GM23248 (cell line): Measurements from ENCODE around the gene HOXB8. TPM values are rescaled to one million over a fixed set of nuclear protein-coding genes. Genes with fewer than 3 reads are reported as not detected.

Experiments used
- DNase-seq: peaks from one replicate; pipeline ENCODE4 v3.0.0-alpha.2; 2015
- H2AFZ ChIP-seq: fragments of 200-600 bp; sonication (generic); 2 replicates; pipeline ENCODE4 v1.6.1; 2016; ENCODE audit warnings: antibody characterized with exemption
- H3F3A ChIP-seq: fragments of 200-600 bp; sonication (generic); 2 replicates; pipeline ENCODE4 v1.6.1; 2016; ENCODE audit warnings: mild to moderate bottlenecking, antibody characterized with exemption, mixed run types; ENCODE audit not compliant: insufficient read depth
- H3K27ac ChIP-seq: fragments of 200-600 bp; sonication (generic); 2 replicates; pipeline ENCODE4 v1.5.1; 2016; ENCODE audit warnings: mild to moderate bottlenecking
- H3K27me3 ChIP-seq: fragments of 200-600 bp; sonication (generic); replicated peaks from 2 replicates; pipeline ENCODE4 v1.6.1; 2016; ENCODE audit warnings: mild to moderate bottlenecking; ENCODE audit not compliant: insufficient read depth
- H3K36me3 ChIP-seq: fragments of 200-600 bp; sonication (generic); 2 replicates; pipeline ENCODE4 v1.6.1; 2016; ENCODE audit warnings: low read depth, mild to moderate bottlenecking
- H3K4me1 ChIP-seq: fragments of 200-600 bp; sonication (generic); 2 replicates; pipeline ENCODE4 v1.6.1; 2016; ENCODE audit warnings: mild to moderate bottlenecking; ENCODE audit not compliant: insufficient read depth
- H3K4me2 ChIP-seq: fragments of 200-600 bp; sonication (generic); one replicate; pipeline ENCODE4 v1.6.1; 2016; ENCODE audit warnings: mild to moderate bottlenecking; ENCODE audit not compliant: unreplicated experiment
- H3K4me3 ChIP-seq: fragments of 200-600 bp; sonication (generic); 2 replicates; pipeline ENCODE4 v1.5.1; 2016; ENCODE audit warnings: mild to moderate bottlenecking
- H3K79me2 ChIP-seq: fragments of 200-600 bp; sonication (generic); 2 replicates; pipeline ENCODE4 v1.6.1; 2016; ENCODE audit warnings: mild to moderate bottlenecking; ENCODE audit not compliant: insufficient read depth
- H3K9ac ChIP-seq: fragments of 200-600 bp; sonication (generic); 2 replicates; pipeline ENCODE4 v1.6.1; 2016; ENCODE audit warnings: mild to moderate bottlenecking
- H3K9me2 ChIP-seq: fragments of 200-600 bp; sonication (generic); 2 replicates; pipeline ENCODE4 v1.6.1; 2016; ENCODE audit warnings: mixed run types, mild to moderate bottlenecking, moderate library complexity; ENCODE audit not compliant: insufficient read depth
- H3K9me3 ChIP-seq: fragments of 200-600 bp; sonication (generic); one replicate; pipeline ENCODE4 v1.6.1; 2017; ENCODE audit warnings: low read depth
- H4K20me1 ChIP-seq: fragments of 200-600 bp; sonication (generic); 2 replicates; pipeline ENCODE4 v1.6.0; 2016; ENCODE audit not compliant: insufficient read depth
- EZH2 ChIP-seq: fragments of 200-600 bp; sonication (generic); IDR thresholded peaks from 2 replicates; pipeline ENCODE4 v1.6.1; 2018; ENCODE audit warnings: antibody characterized with exemption, mild to moderate bottlenecking; ENCODE audit not compliant: insufficient read depth, poor library complexity, severe bottlenecking
- EZH2phosphoT487 ChIP-seq: fragments of 200-600 bp; sonication (generic); IDR thresholded peaks from 2 replicates; pipeline ENCODE4 v1.6.1; 2018; ENCODE audit warnings: antibody characterized with exemption, moderate library complexity, mild to moderate bottlenecking, low read depth; ENCODE audit not compliant: insufficient read depth
- WGBS, 2 experiments: methylation state at CpG; one replicate each; pipeline ENCODE4 v1.1.6; 2015 to 2017; ENCODE audit warnings: low lambda C conversion rate in 2 of 2, low coverage in 1 of 2; ENCODE audit errors: missing lambda C conversion rate in 2 of 2; 5-methylcytosine and 5-hydroxymethylcytosine counted together
- in situ Hi-C: fragments of 300-500 bp; cut with MboI; formaldehyde crosslinking; loops from 2 replicates; pipeline ENCODE4 v1.15.0; 2020
- polyA plus RNA-seq: library from polyadenylated mRNA; unstranded; fragments of >200 nt; fragmentation: Nextera tagmentation; extraction: Ambion mirVana; gene quantifications from 2 replicates; pipeline ENCODE4 v1.2.1, GENCODE V29; 2016
- total RNA-seq: library from RNA; depleted of rRNA; stranded (reverse); fragments of >200 nt; shearing (Covaris generic); gene quantifications from 2 replicates; pipeline ENCODE4 v1.2.3, GENCODE V29; 2014

The HOXB8 gene
- total and polyA plus RNA-seq, 2 experiments from 2014 or later = not detected

DNA sequence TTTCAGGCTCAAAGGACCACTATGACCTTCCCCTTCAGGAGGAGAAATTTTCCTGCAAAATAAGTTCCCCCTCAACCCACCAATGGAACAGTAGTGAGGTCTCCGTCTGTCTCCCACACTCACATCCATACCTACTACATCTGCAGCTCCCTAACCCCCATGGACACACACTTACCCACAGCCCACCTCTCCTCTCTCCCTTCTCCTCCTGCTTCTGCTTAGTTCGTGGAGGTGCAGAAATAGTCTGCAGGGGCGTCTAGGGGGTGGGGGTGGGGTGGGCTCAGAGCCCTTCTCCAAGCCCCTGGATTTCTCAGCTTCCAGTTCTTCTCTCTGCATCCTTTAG is 45.9 kb downstream of the HOXB8 start:
- Histone ChIP-seq H3K79me2 (peaks cover 71% of the 10 kb centered on the region), H3K4me2 (no peak overlapping the region), H3K27ac (no peak overlapping the region), H3K9me2 (no peaks in the 10 kb centered on the region), H3F3A (peaks cover 5% of the 10 kb centered on the region; the same call in 1 of the 2 replicates), H3K9me3 (no peaks in the 10 kb centered on the region), H2AFZ (no peak overlapping the region), H3K4me1 (peaks cover 30% of the 10 kb centered on the region), H3K4me3 (no peak overlapping the region), H3K9ac (no peak overlapping the region), H3K36me3 (no peaks in the 10 kb centered on the region), H4K20me1 (no peaks in the 10 kb centered on the region), H3K27me3 (no peaks in the 10 kb centered on the region)
- in situ Hi-C loops = no loop called here
- no peak for TF ChIP-seq EZH2phosphoT487
- TF ChIP-seq EZH2 = no peak
- no peak for DNase-seq
- 74 to 89% methylated on average over 3 of the region's 3 CpGs for WGBS, 2 experiments

DNA sequence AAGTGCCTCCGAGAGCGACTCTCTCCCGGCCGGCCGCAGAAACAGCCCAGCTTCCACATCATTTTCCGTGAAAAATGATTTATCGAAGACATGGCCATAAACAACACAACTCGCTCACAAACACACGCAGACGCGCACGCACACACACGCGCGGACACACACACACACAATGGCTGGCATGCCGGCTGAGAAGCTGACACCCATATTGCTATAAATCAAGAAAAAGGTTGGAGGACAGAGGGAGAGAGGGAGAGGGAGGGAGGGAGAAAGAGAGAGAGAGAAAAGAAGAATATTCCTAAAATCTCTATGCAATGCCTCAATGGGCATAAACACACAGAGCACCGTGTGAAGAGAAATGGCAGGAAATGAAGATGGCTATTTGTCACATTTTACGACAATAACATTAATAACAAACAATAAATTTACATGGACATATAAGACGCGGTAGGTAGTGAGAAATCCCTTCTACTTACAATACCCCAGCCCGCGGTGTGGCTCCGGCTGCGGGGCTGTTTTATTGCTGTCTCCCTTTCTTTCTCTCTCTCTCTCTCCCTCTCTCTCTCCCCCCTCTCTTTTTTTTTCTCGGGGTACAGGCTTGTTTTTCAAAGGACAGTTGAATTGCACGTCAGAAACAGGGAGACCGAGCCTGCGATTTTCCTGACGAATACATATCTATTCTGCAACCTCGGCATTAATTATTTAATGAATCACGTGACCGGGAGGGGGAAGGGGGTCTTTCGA is 46.4 kb downstream of the HOXB8 start:
- DNase-seq = no peak
- in situ Hi-C loops = no loop called here
- Histone ChIP-seq H3K27me3 (no peaks in the 10 kb centered on the region), H3K79me2 (peaks cover 70% of the 10 kb centered on the region), H2AFZ (no peak overlapping the region), H3K9ac (no peak overlapping the region), H4K20me1 (no peaks in the 10 kb centered on the region), H3K9me3 (no peaks in the 10 kb centered on the region), H3F3A (peaks cover 3% of the 10 kb centered on the region; the same call in 1 of the 2 replicates), H3K4me3 (no peak overlapping the region), H3K36me3 (no peaks in the 10 kb centered on the region), H3K4me2 (no peak overlapping the region), H3K27ac (no peak overlapping the region), H3K4me1 (peaks cover 30% of the 10 kb centered on the region), H3K9me2 (no peaks in the 10 kb centered on the region)
- 76 to 81% methylated on average over 32 to 33 of the region's 33 CpGs for WGBS, 2 experiments
- no peak for TF ChIP-seq EZH2phosphoT487
- no peak for TF ChIP-seq EZH2

DNA sequence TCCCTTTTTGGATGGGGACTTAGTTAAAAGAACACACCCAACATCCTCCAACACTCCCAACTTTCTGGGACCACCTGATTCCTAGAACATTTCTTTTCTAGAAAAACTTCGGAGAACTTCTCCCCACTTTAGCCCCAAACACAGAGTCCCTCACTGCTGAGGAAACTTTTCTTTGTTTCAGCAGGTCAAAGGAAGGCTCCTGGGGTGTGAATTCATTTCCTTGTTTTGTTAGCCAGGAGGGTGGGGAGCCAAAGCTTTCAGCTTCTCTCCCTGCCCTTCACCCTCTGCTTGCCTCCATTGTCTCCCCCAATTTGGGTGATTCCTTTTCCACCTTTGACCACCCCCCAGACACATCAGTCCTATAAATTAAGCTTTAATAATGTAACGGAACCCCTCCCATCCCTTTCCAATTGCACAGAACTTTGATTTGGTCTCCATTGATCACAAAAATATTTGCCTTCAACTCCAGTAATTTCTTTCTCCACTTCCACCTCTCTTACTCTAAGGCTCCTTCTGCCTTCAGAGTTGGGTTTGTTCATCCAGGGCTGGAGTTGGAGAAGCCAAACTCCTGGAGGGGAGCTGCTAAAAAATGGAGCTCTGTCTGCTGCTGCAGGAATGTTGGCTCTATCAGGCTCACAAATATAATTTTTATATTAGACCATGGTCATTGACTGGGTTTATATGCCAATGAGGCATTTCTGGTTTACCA is 47.3 kb downstream of the HOXB8 start:
- Histone ChIP-seq H3K27me3 (no peaks in the 10 kb centered on the region), H3K4me3 (no peak overlapping the region), H3K27ac (no peak overlapping the region)

DNA sequence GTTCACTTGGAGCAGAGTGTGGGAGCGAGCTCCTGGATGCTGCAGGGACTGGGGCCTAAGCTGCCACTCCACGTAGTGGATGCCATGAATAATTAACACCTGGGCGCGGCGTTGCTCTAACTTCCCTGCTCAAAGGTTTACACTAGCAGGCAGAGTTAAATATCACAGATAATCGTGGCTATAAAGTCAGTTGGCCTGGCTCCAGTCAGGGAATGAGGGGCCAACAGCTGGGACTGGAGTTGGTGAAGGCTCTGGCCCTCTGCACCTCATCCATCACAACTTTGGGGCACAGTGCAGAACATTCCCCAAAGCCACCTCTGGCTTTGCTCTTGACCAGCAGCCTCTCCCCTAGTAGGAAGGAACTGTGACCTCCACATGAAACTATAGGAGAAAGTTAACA is 47.9 kb downstream of the HOXB8 start:
- Histone ChIP-seq H3F3A (no peaks in the 10 kb centered on the region), H3K4me3 (no peak overlapping the region), H3K36me3 (no peaks in the 10 kb centered on the region), H4K20me1 (no peaks in the 10 kb centered on the region), H3K4me2 (no peak overlapping the region), H3K27ac (no peak overlapping the region), H3K9ac (no peak overlapping the region), H3K9me2 (no peaks in the 10 kb centered on the region), H2AFZ (no peak overlapping the region), H3K4me1 (peaks cover 21% of the 10 kb centered on the region), H3K79me2 (peaks cover 84% of the 10 kb centered on the region), H3K27me3 (no peaks in the 10 kb centered on the region), H3K9me3 (no peaks in the 10 kb centered on the region)
- TF ChIP-seq EZH2 = no peak
- TF ChIP-seq EZH2phosphoT487 = no peak
- in situ Hi-C loops = no loop called here
- DNase-seq = no peak
- 95 to 99% methylated on average over 6 of the region's 6 CpGs for WGBS, 2 experiments

More for the DNA sequence above, 47.3 kb downstream of the HOXB8 start:
- TF ChIP-seq EZH2phosphoT487 = no peak
- no peak for TF ChIP-seq EZH2
- H3F3A ChIP-seq = no peaks in the 10 kb centered on the region
- peaks cover 21% of the 10 kb centered on the region for H3K4me1 ChIP-seq
- DNase-seq = no peak
- in situ Hi-C loops = no loop called here
- peaks cover 78% of the 10 kb centered on the region for H3K79me2 ChIP-seq
- no peaks in the 10 kb centered on the region for H4K20me1 ChIP-seq
- no peak overlapping the region for H3K9ac ChIP-seq
- no peak overlapping the region for H3K4me2 ChIP-seq
- no peaks in the 10 kb centered on the region for H3K9me3 ChIP-seq
- 67 to 77% methylated on average over 2 of the region's 2 CpGs for WGBS, 2 experiments
- no peak overlapping the region for H2AFZ ChIP-seq
- no peaks in the 10 kb centered on the region for H3K36me3 ChIP-seq
- no peaks in the 10 kb centered on the region for H3K9me2 ChIP-seq
